ENCODE measurements around the gene SYK. TPM values are rescaled to one million over a fixed set of nuclear protein-coding genes. Genes with fewer than 3 reads are reported as not detected.

The SYK gene
- total and polyA plus RNA-seq, 2 of the 4 experiments (the other 2 are of a cell fraction): not detected

DNA sequence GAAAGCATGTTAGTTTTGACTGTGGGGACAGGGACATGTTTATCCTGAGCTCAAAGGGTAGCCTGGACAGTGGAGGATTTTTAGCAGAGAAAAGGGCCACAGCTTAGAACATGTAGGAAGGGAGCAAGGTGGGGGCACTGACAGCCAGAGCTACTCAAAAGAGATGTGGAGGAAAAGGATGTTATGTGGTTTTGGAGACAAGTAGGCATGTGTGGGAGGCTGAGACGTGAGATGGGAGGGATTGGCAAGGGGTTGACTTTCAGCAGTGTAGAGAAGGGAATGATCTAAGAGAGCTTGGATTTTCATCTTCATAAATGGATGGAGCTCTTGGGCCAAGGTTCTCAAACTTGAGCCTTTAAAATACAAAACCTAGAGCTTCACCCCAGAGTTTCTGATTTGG is 24.0 kb downstream of the SYK start:
- WGBS, 2 experiments (ENCODE audit: extremely low coverage in 2 of 2, insufficient read length in 1 of 2): no CpG with 5 or more reads among the region's 1 CpG
- Histone ChIP-seq H2BK5ac (ENCODE audit: low read depth, low read length, poor library complexity, severe bottlenecking) (no peak overlapping the region), H3K4me2 (ENCODE audit: low read depth, low read length) (no peak overlapping the region), H2AFZ (replicated peaks; ENCODE audit: low read length, poor library complexity) (no peak overlapping the region), H2BK120ac (ENCODE audit: low read depth, low read length) (no peak overlapping the region), H2BK15ac (ENCODE audit: low read depth, low read length) (no peak overlapping the region), H2AK9ac (replicated peaks; ENCODE audit: low read depth, low read length, poor library complexity) (no peak overlapping the region), H3K79me1 (ENCODE audit: low read depth in 1 of 2, low read length in 2 of 2) (no peaks in the 10 kb centered on the region), H3K4ac (ENCODE audit: low read depth, low read length) (no peak overlapping the region), H4K5ac (ENCODE audit: low read depth, low read length) (no peak overlapping the region), H3K27ac (ENCODE audit: insufficient read depth, low read length) (no peak overlapping the region), H3K4me1 (ENCODE audit: control insufficient read depth, insufficient read depth, low read length) (no peaks in the 10 kb centered on the region), H2AK5ac (ENCODE audit: low read depth, low read length) (no peak overlapping the region), H2BK20ac (ENCODE audit: low read depth, low read length) (no peak overlapping the region), H3K4me3 (ENCODE audit: insufficient read depth, low read depth, low read length) (no peak overlapping the region), H3K23ac (ENCODE audit: low read depth, low read length) (no peak overlapping the region), H4K91ac (ENCODE audit: insufficient read depth, low read depth, low read length) (no peak overlapping the region), H3K9me1 (ENCODE audit: insufficient read depth, low read length) (no peaks in the 10 kb centered on the region), H3K9me3 (ENCODE audit: control insufficient read depth, insufficient read depth, low read length) (no peaks in the 10 kb centered on the region), H3K18ac (ENCODE audit: low read depth, low read length) (no peak overlapping the region), H4K20me1 (ENCODE audit: insufficient read depth, low read length) (no peaks in the 10 kb centered on the region), H4K8ac (ENCODE audit: low read depth in 2 of 2, low read length in 2 of 2) (no peak overlapping the region), H3K27me3 (ENCODE audit: control insufficient read depth, insufficient read depth, low read length) (peaks cover 4% of the 10 kb centered on the region; the same call in 1 of the 2 replicates), H3K56ac (ENCODE audit: extremely low read depth, insufficient read depth, low read length) (no peak overlapping the region), H3K14ac (replicated peaks; ENCODE audit: low read depth, low read length) (no peak overlapping the region), H3K36me3 (ENCODE audit: control insufficient read depth, insufficient read depth, low read length) (no peaks in the 10 kb centered on the region), H3K9ac (ENCODE audit: low read depth, low read length) (no peak overlapping the region)
- in situ Hi-C loops (cut with MboI; ENCODE audit: low sequenced_read_pairs) (no loop called here), intact Hi-C loops (cut with micrococcal nuclease) (no loop called here), dilution Hi-C loops (cut with HindIII; ENCODE audit: low sequenced_read_pairs, unreplicated experiment) (no loop called here)
- ChIA-PET POLR2A (ENCODE audit: unreplicated experiment) (no interaction called here), CTCF (no interaction called here)
- TF ChIP-seq RFX5 (IDR thresholded peaks at IDR 0.05; ENCODE audit: low read depth, low read length) (no peak), RCOR1 (IDR thresholded peaks at IDR 0.05; ENCODE audit: insufficient replicate concordance, low read length) (no peak), POLR2A (IDR thresholded peaks at IDR 0.05; ENCODE audit: low read depth, low read length) (no peak), FOS (IDR thresholded peaks at IDR 0.05; ENCODE audit: low read depth, low read length) (no peak), SMC3 (IDR thresholded peaks at IDR 0.05; ENCODE audit: low read depth, low read length) (no peak), CEBPB (IDR thresholded peaks at IDR 0.05; ENCODE audit: low read depth, low read length) (no peak), MAFK (IDR thresholded peaks at IDR 0.05; ENCODE audit: low read depth, low read length) (no peak), BHLHE40 (IDR thresholded peaks at IDR 0.05; ENCODE audit: low read depth, low read length) (no peak), MAZ (IDR thresholded peaks at IDR 0.05; ENCODE audit: borderline replicate concordance, low read depth, low read length) (no peak), MXI1 (IDR thresholded peaks at IDR 0.05; ENCODE audit: borderline replicate concordance, low read depth, low read length) (no peak), CHD1 (IDR thresholded peaks at IDR 0.05; ENCODE audit: low read depth, low read length) (no peak)
- TF ChIP-seq, protein P1, sequence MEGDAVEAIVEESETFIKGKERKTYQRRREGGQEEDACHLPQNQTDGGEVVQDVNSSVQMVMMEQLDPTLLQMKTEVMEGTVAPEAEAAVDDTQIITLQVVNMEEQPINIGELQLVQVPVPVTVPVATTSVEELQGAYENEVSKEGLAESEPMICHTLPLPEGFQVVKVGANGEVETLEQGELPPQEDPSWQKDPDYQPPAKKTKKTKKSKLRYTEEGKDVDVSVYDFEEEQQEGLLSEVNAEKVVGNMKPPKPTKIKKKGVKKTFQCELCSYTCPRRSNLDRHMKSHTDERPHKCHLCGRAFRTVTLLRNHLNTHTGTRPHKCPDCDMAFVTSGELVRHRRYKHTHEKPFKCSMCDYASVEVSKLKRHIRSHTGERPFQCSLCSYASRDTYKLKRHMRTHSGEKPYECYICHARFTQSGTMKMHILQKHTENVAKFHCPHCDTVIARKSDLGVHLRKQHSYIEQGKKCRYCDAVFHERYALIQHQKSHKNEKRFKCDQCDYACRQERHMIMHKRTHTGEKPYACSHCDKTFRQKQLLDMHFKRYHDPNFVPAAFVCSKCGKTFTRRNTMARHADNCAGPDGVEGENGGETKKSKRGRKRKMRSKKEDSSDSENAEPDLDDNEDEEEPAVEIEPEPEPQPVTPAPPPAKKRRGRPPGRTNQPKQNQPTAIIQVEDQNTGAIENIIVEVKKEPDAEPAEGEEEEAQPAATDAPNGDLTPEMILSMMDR (conservative IDR thresholded peaks at IDR 0.05; ENCODE audit: low read depth, low read length): no peak
- TF ChIP-seq, protein P2, sequence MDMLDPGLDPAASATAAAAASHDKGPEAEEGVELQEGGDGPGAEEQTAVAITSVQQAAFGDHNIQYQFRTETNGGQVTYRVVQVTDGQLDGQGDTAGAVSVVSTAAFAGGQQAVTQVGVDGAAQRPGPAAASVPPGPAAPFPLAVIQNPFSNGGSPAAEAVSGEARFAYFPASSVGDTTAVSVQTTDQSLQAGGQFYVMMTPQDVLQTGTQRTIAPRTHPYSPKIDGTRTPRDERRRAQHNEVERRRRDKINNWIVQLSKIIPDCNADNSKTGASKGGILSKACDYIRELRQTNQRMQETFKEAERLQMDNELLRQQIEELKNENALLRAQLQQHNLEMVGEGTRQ (IDR thresholded peaks at IDR 0.05; ENCODE audit: low read depth, low read length): no peak
- ATAC-seq (ENCODE audit: low read depth): no peak
- DNase-seq: no peak
- BruUV-seq (replicated peaks): no TSS peak
